Liver (tissue), 9 donors: ENCODE measurements around the gene DNAAF5. TPM values are rescaled to one million over a fixed set of nuclear protein-coding genes. Genes with fewer than 3 reads are reported as not detected.
"Not testable (repeated sequence)": the region's sequence is repeated elsewhere in the genome, so short reads cannot be mapped to it uniquely, and the experiment has no call there.

Source experiments
- DNase-seq: peaks from one replicate; pipeline ENCODE4 v3.0.0-alpha.2; 2017; ENCODE audit warnings: low spot score
- H3K27ac ChIP-seq, 2 donors: one replicate each; pipeline ENCODE4 v1.7.0; 2013; ENCODE audit warnings: inconsistent platforms in 2 of 2, low read length in 2 of 2, control low read depth in 1 of 2, low read depth in 1 of 2, mild to moderate bottlenecking in 1 of 2
- H3K27me3 ChIP-seq, 4 donors: one replicate each; pipeline versions ENCODE4 v1.6.1 to v1.7.0; 2013; ENCODE audit warnings: low read length in 3 of 4, inconsistent platforms in 1 of 4, mild to moderate bottlenecking in 1 of 4, moderate library complexity in 1 of 4; ENCODE audit not compliant: control insufficient read depth in 4 of 4, insufficient read depth in 4 of 4
- H3K36me3 ChIP-seq, 4 donors: one replicate each; pipeline versions ENCODE4 v1.6.1 to v1.7.0; 2013; ENCODE audit warnings: low read length in 3 of 4, mild to moderate bottlenecking in 3 of 4, low read depth in 1 of 4, moderate library complexity in 1 of 4; ENCODE audit not compliant: control insufficient read depth in 4 of 4, insufficient read depth in 3 of 4
- H3K4me1 ChIP-seq, 4 donors: one replicate each; pipeline versions ENCODE4 v1.6.1 to v1.7.0; 2013; ENCODE audit warnings: low read length in 3 of 4, mild to moderate bottlenecking in 3 of 4, moderate library complexity in 1 of 4; ENCODE audit not compliant: control insufficient read depth in 4 of 4, insufficient read depth in 4 of 4
- H3K4me3 ChIP-seq, 3 donors: one replicate each; pipeline versions ENCODE4 v1.6.1 to v1.7.0; 2013; ENCODE audit warnings: low read length in 3 of 3, control low read depth in 1 of 3, low read depth in 1 of 3, mild to moderate bottlenecking in 1 of 3
- H3K9ac ChIP-seq, 2 donors: one replicate each; pipeline ENCODE4 v1.7.0; 2013; ENCODE audit warnings: low read length in 2 of 2, mild to moderate bottlenecking in 2 of 2, moderate library complexity in 2 of 2, control low read depth in 1 of 2, low read depth in 1 of 2
- H3K9me3 ChIP-seq, 4 donors: one replicate each; pipeline versions ENCODE4 v1.6.1 to v1.7.0; 2013; ENCODE audit warnings: low read length in 3 of 4; ENCODE audit not compliant: control insufficient read depth in 4 of 4
- CTCF ChIP-seq: fragments of 150-350 bp; IDR thresholded peaks from 2 replicates; pipeline ENCODE4 v1.5.1; 2017; ENCODE audit warnings: improper control_type of control experiment, low read depth, low read length; ENCODE audit not compliant: missing input control
- EGR1 ChIP-seq, 2 donors: IDR thresholded peaks; 2 replicates each; pipeline ENCODE4 v1.6.1; 2016 to 2018; ENCODE audit warnings: antibody characterized with exemption in 2 of 2, low read depth in 2 of 2
- FOXA1 ChIP-seq: IDR thresholded peaks from 2 replicates; pipeline ENCODE4 v1.6.1; 2016; ENCODE audit warnings: antibody characterized with exemption
- FOXA2 ChIP-seq: IDR thresholded peaks from 2 replicates; pipeline ENCODE4 v1.6.1; 2016; ENCODE audit warnings: antibody characterized with exemption
- GABPA ChIP-seq, 2 donors: IDR thresholded peaks in 1 of 2; conservative IDR thresholded peaks in 1 of 2; 2 replicates each; pipeline ENCODE4 v1.6.1; 2016; ENCODE audit warnings: antibody characterized with exemption in 2 of 2, mild to moderate bottlenecking in 1 of 2, moderate library complexity in 1 of 2
- HNF4A ChIP-seq, 2 donors: conservative IDR thresholded peaks; 2 replicates each; pipeline ENCODE4 v1.6.1; 2016; ENCODE audit warnings: antibody characterized with exemption in 2 of 2, mild to moderate bottlenecking in 2 of 2
- HNF4G ChIP-seq: IDR thresholded peaks from 2 replicates; pipeline ENCODE4 v1.6.1; 2016; ENCODE audit warnings: antibody characterized with exemption
- JUND ChIP-seq, 2 donors: IDR thresholded peaks; 2 replicates each; pipeline ENCODE4 v1.6.1; 2016; ENCODE audit warnings: antibody characterized with exemption in 2 of 2
- NR2F2 ChIP-seq: IDR thresholded peaks from 2 replicates; pipeline ENCODE4 v1.6.1; 2016; ENCODE audit warnings: antibody characterized with exemption
- RXRA ChIP-seq, 2 donors: IDR thresholded peaks; 2 replicates each; pipeline ENCODE4 v1.6.1; 2017 to 2018; ENCODE audit warnings: antibody characterized with exemption in 2 of 2, mild to moderate bottlenecking in 1 of 2
- SP1 ChIP-seq: IDR thresholded peaks from 2 replicates; pipeline ENCODE4 v1.6.1; 2018; ENCODE audit warnings: antibody characterized with exemption, mild to moderate bottlenecking
- TAF1 ChIP-seq: conservative IDR thresholded peaks from 2 replicates; pipeline ENCODE4 v1.6.1; 2016; ENCODE audit warnings: antibody characterized with exemption, mild to moderate bottlenecking
- YY1 ChIP-seq: IDR thresholded peaks from 2 replicates; pipeline ENCODE4 v1.6.1; 2016; ENCODE audit warnings: antibody characterized with exemption, mild to moderate bottlenecking
- WGBS: extraction: QIAGEN DNeasy Blood & Tissue Kit; methylation state at CpG from one replicate; pipeline ENCODE4 v1.1.7; 2013; 5-methylcytosine and 5-hydroxymethylcytosine counted together
- polyA plus RNA-seq, 2 donors: library from polyadenylated mRNA; stranded (reverse) in 1 of 2; unstranded in 1 of 2; fragments of 200-250 nt in 1 of 2; fragments of >200 nt in 1 of 2; fragmentation: Nextera tagmentation in 1 of 2; extraction: Ambion mirVana in 1 of 2; gene quantifications; one replicate each; pipeline versions ENCODE4 v1.2.1 to v1.2.3, GENCODE V29; 2013 to 2015
- total RNA-seq, 2 donors: library from RNA; depleted of rRNA; stranded (reverse); fragments of >200 nt; gene quantifications; one replicate each; pipeline ENCODE4 v1.2.3, GENCODE V29; 2014
- TF ChIP-seq, protein P1 (sequence below): IDR thresholded peaks from 2 replicates; pipeline ENCODE4 v1.6.1; 2016; ENCODE audit warnings: antibody characterized with exemption
- TF ChIP-seq, protein P2 (sequence below): IDR thresholded peaks from 2 replicates; pipeline ENCODE4 v1.6.1; 2016; ENCODE audit warnings: antibody characterized with exemption
- donor health status: healthy.
- donor health status: healthy.
- donor health status: healthy.
- donor health status: healthy.
- donor health status: healthy.

Gene DNAAF5
- total and polyA plus RNA-seq, 4 donors, result 3.1 to 11.1 (median 9.5) TPM

DNA sequence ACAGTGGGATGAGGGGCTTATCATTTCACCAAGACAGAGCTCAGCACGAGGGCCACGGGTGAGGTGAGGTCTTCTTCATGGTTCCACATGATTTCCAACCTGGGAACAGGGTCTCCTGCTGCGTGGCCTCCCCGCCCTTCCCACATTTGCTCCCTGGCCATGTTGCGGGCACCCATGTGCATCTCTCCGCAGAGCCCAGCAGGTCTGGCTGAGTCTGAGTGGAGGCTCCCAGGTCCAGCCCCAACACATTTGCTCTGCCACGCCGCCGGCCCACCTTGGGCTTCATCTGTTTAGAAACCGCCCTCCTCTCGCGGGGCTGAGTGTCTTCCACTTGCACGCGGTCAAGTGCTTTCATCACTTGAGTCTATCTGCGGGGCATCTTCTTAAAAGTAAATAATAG lies 15.4 kb downstream of the DNAAF5 start:
- H3K4me1 ChIP-seq, result no peaks in the 10 kb centered on the region
- no peaks in the 10 kb centered on the region for H3K9me3 ChIP-seq
- H3K9ac ChIP-seq, result no peak overlapping the region
- no peaks in the 10 kb centered on the region for H3K27me3 ChIP-seq
- TF ChIP-seq FOXA2 (no peak), HNF4G (no peak), HNF4A (conservative IDR thresholded peaks at IDR 0.05) (no peak), JUND (IDR thresholded peaks at IDR 0.05) (no peak), TAF1 (no peak), NR2F2 (no peak), SP1 (no peak), RXRA (IDR thresholded peaks at IDR 0.05) (no peak), FOXA1 (no peak), YY1 (no peak), EGR1 (IDR thresholded peaks at IDR 0.05; ENCODE audit: low read depth in 2 of 2) (no peak), CTCF (no peak), GABPA (IDR thresholded peaks at IDR 0.05 in 1 of 2, conservative IDR thresholded peaks at IDR 0.05 in 1 of 2) (no peak)
- TF ChIP-seq, protein P1, sequence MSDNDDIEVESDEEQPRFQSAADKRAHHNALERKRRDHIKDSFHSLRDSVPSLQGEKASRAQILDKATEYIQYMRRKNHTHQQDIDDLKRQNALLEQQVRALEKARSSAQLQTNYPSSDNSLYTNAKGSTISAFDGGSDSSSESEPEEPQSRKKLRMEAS, result no peak
- TF ChIP-seq, protein P2, sequence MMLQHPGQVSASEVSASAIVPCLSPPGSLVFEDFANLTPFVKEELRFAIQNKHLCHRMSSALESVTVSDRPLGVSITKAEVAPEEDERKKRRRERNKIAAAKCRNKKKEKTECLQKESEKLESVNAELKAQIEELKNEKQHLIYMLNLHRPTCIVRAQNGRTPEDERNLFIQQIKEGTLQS, result no peak
- no peak for DNase-seq
- H3K27ac ChIP-seq, result no peak overlapping the region
- H3K36me3 ChIP-seq, result peaks cover 1 to 21% (median 6%) of the 10 kb centered on the region in 4 donors
- WGBS, result 87% methylated on average over 15 of the region's 15 CpGs
- H3K4me3 ChIP-seq, result no peak overlapping the region

DNA sequence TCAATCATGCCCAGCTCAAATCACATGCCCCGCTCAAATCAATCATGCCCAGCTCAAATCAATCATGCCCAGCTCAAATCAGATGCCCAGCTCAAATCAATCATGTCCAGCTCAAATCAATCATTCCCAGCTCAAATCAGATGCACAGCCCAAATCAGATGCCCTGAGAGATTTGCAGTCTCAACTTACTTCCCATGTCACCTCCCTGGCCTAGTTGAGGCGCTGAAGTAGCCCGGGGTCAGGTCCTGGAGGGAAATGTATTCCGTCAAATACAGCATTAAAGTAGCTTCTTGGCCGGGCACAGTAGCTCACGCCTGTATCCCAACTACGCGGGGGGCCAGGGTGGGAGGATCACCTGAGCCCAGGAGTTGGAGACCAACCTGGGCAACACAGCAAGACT lies 16.3 kb downstream of the DNAAF5 start:
- no peak overlapping the region for H3K9ac ChIP-seq
- no peak for DNase-seq
- no peak overlapping the region for H3K4me3 ChIP-seq
- WGBS, result 83% methylated on average over 8 of the region's 8 CpGs
- no peaks in the 10 kb centered on the region for H3K27me3 ChIP-seq
- H3K9me3 ChIP-seq, result no peaks in the 10 kb centered on the region
- H3K4me1 ChIP-seq, result no peaks in the 10 kb centered on the region
- no peak for TF ChIP-seq CTCF
- TF ChIP-seq, protein P1, result no peak
- no peak for TF ChIP-seq FOXA1
- no peak for TF ChIP-seq HNF4A (conservative IDR thresholded peaks at IDR 0.05)
- no peak for TF ChIP-seq SP1
- TF ChIP-seq GABPA (IDR thresholded peaks at IDR 0.05 in 1 of 2, conservative IDR thresholded peaks at IDR 0.05 in 1 of 2), result no peak
- peaks cover 1 to 21% (median 6%) of the 10 kb centered on the region in 4 donors for H3K36me3 ChIP-seq
- H3K27ac ChIP-seq, result no peak overlapping the region

GRCh38 chr7:743341-744127 lies 17.0 kb downstream of the DNAAF5 start:
- H3K4me3 ChIP-seq, H3K27me3 ChIP-seq, DNase-seq, H3K9me3 ChIP-seq, H3K27ac ChIP-seq, H3K9ac ChIP-seq, H3K4me1 ChIP-seq: not testable (repeated sequence)
- H3K36me3 ChIP-seq, result peaks cover 1 to 21% (median 6%) of the 10 kb centered on the region in 4 donors
- 85% methylated on average over 14 of the region's 14 CpGs for WGBS

DNA sequence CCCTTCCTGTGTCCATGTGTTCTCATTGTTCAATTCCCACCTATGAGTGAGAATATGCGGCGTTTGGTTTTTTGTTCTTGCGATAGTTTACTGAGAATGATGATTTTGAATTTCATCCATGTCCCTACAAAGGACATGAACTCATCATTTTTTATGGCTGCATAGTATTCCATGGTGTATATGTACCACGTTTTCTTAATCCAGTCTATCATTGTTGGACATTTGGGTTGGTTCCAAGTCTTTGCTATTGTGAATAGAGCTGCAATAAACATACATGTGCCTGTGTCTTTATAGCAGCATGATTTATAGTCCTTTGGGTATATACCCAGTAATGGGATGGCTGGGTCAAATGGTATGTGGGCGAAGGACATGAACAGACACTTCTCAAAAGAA lies 17.6 kb downstream of the DNAAF5 start:
- H3K36me3 ChIP-seq, result peaks cover 1 to 21% (median 7%) of the 10 kb centered on the region in 4 donors
- H3K9me3 ChIP-seq, result not testable (repeated sequence)

More for the DNA sequence above, 17.6 kb downstream of the DNAAF5 start:
- not testable (repeated sequence) for H3K9ac ChIP-seq, DNase-seq, H3K4me3 ChIP-seq, H3K27me3 ChIP-seq, H3K27ac ChIP-seq, H3K4me1 ChIP-seq
- 94% methylated on average over 5 of the region's 5 CpGs for WGBS
